Natural killer cell (primary cell): ENCODE measurements around the gene ATRAID. TPM values are rescaled to one million over a fixed set of nuclear protein-coding genes. Genes with fewer than 3 reads are reported as not detected.

Experiments
- ATAC-seq, 3 donors: fragments of 150-1000 bp in 2 of 3; fragments of 200-7000 bp in 1 of 3; cut with Tn5 transposase; 1 replicate in 1 of 3; 2 replicates in 2 of 3; pipeline ENCODE4 v1.10.0; 2021; ENCODE audit warnings: mild to moderate bottlenecking in 2 of 3, moderate library complexity in 2 of 3
- DNase-seq, 2 donors: peaks; one replicate each; pipeline versions ENCODE4 v3.0.0 to v3.0.0-alpha.2; 2013 to 2021; ENCODE audit warnings: mixed read lengths in 1 of 2
- H3K27ac ChIP-seq: one replicate; pipeline ENCODE4 v1.5.1; 2013; ENCODE audit warnings: mild to moderate bottlenecking, low read length
- H3K27me3 ChIP-seq: one replicate; pipeline ENCODE4 v1.6.1; 2013; ENCODE audit warnings: low read length; ENCODE audit not compliant: control insufficient read depth, insufficient read depth
- H3K36me3 ChIP-seq: one replicate; pipeline ENCODE4 v1.6.1; 2013; ENCODE audit warnings: low read length; ENCODE audit not compliant: control insufficient read depth, insufficient read depth
- H3K4me1 ChIP-seq: one replicate; pipeline ENCODE4 v1.6.1; 2013; ENCODE audit warnings: low read length; ENCODE audit not compliant: control insufficient read depth, insufficient read depth
- H3K4me3 ChIP-seq: one replicate; pipeline ENCODE4 v1.5.1; 2013; ENCODE audit warnings: low read length
- H3K9me3 ChIP-seq: one replicate; pipeline ENCODE4 v1.6.1; 2013; ENCODE audit warnings: low read length; ENCODE audit not compliant: control insufficient read depth, insufficient read depth
- H3K27ac Mint-ChIP-seq, 2 donors: one replicate each; pipeline ENCODE4 v1.8.0; 2022; ENCODE audit warnings: mild to moderate bottlenecking in 2 of 2, mixed read lengths in 2 of 2, moderate library complexity in 1 of 2
- H3K27me3 Mint-ChIP-seq, 2 donors: one replicate each; pipeline ENCODE4 v1.8.0; 2022; ENCODE audit warnings: low read depth in 2 of 2, mixed read lengths in 2 of 2
- H3K36me3 Mint-ChIP-seq: one replicate; pipeline ENCODE4 v1.8.0; 2022; ENCODE audit warnings: mixed read lengths
- H3K4me1 Mint-ChIP-seq, 2 donors: one replicate each; pipeline ENCODE4 v1.8.0; 2022; ENCODE audit warnings: mixed read lengths in 2 of 2
- H3K4me3 Mint-ChIP-seq: one replicate; pipeline ENCODE4 v1.8.0; 2022; ENCODE audit warnings: mild to moderate bottlenecking, moderate library complexity, mixed read lengths
- H3K9me3 Mint-ChIP-seq, 2 donors: one replicate each; pipeline ENCODE4 v1.8.0; 2022; ENCODE audit warnings: mixed read lengths in 2 of 2
- CTCF ChIP-seq: fragments of 200-600 bp; IDR thresholded peaks from one replicate; pipeline ENCODE4 v1.8.0; 2022; ENCODE audit warnings: antibody characterized with exemption
- WGBS: methylation state at CpG from one replicate; pipeline ENCODE4 v1.1.7; 2013; ENCODE audit warnings: missing lambda C conversion rate; ENCODE audit not compliant: insufficient coverage; 5-methylcytosine and 5-hydroxymethylcytosine counted together
- intact Hi-C: fragments of 100-400 bp; cut with micrococcal nuclease; formaldehyde crosslinking; loops from one replicate; pipeline ENCODE4 v1.14.2; 2022
- total RNA-seq, 4 donors: library from RNA; stranded (reverse); fragments of 120-200 nt in 1 of 4; gene quantifications; one replicate each; pipeline versions ENCODE4 v1.2.3 to v1.2.4, GENCODE V29; 2013 to 2022

Gene ATRAID
- total RNA-seq, 3 donors from 2014 or later (not counting 1 experiment from before 2014, with no cell fraction given) = 65.5 to 76.6 (median 76.5) TPM

GRCh38 chr2:27198627-27199026 lies 13.2 kb upstream of the ATRAID start:
- no peak overlapping the region for H3K27ac ChIP-seq
- H3K27me3 ChIP-seq = no peaks in the 10 kb centered on the region
- Mint-ChIP-seq H3K27me3 (peaks cover 0 to 4% of the 10 kb centered on the region in 2 donors), H3K9me3 (no peaks in the 10 kb centered on the region), H3K4me3 (no peak overlapping the region), H3K4me1 (no peaks in the 10 kb centered on the region), H3K27ac (no peak overlapping the region), H3K36me3 (peaks cover 12% of the 10 kb centered on the region)
- peaks cover 6% of the 10 kb centered on the region for H3K36me3 ChIP-seq
- H3K9me3 ChIP-seq = no peaks in the 10 kb centered on the region
- WGBS = 87% methylated on average over 2 of the region's 2 CpGs
- DNase-seq = no peak
- TF ChIP-seq CTCF = no peak
- intact Hi-C loops = no loop called here
- H3K4me1 ChIP-seq = no peaks in the 10 kb centered on the region
- H3K4me3 ChIP-seq = no peak overlapping the region
- ATAC-seq = no peak

- TF ChIP-seq CTCF = no peak
- no peaks in the 10 kb centered on the region for H3K9me3 ChIP-seq
- Mint-ChIP-seq H3K27me3 (peaks cover 0 to 4% of the 10 kb centered on the region in 2 donors), H3K4me1 (no peaks in the 10 kb centered on the region), H3K4me3 (no peak overlapping the region), H3K9me3 (no peaks in the 10 kb centered on the region), H3K36me3 (peaks cover 12% of the 10 kb centered on the region), H3K27ac (no peak overlapping the region)
- WGBS = 91% methylated on average over 2 of the region's 2 CpGs
- peaks cover 12% of the 10 kb centered on the region for H3K36me3 ChIP-seq
- intact Hi-C loops = no loop called here
- H3K4me1 ChIP-seq = no peaks in the 10 kb centered on the region
- DNase-seq (no peak), ATAC-seq (peak in 1 of 3 donors; percentile 22)
- H3K27ac ChIP-seq = no peak overlapping the region
- H3K4me3 ChIP-seq = no peak overlapping the region
- no peaks in the 10 kb centered on the region for H3K27me3 ChIP-seq
These were observed 12.6 kb upstream of the ATRAID start for GRCh38 chr2:27199241-27199640.

GRCh38 chr2:27201675-27202074 lies 10.2 kb upstream of the ATRAID start:
- TF ChIP-seq CTCF = no peak

GRCh38 chr2:27202854-27203253 lies 9.0 kb upstream of the ATRAID start:
- no peaks in the 10 kb centered on the region for H3K9me3 Mint-ChIP-seq

More at GRCh38 chr2:27201675-27202074, 10.2 kb upstream of the ATRAID start:
- Histone ChIP-seq H3K27me3 (no peaks in the 10 kb centered on the region), H3K27ac (no peak overlapping the region), H3K4me3 (no peak overlapping the region), H3K36me3 (peaks cover 31% of the 10 kb centered on the region), H3K9me3 (no peaks in the 10 kb centered on the region), H3K4me1 (no peaks in the 10 kb centered on the region)
- DNase-seq (no peak), ATAC-seq (no peak)
- Mint-ChIP-seq H3K36me3 (peaks cover 12% of the 10 kb centered on the region), H3K4me3 (no peak overlapping the region), H3K27me3 (no peaks in the 10 kb centered on the region), H3K4me1 (no peaks in the 10 kb centered on the region), H3K9me3 (no peaks in the 10 kb centered on the region), H3K27ac (no peak overlapping the region)
- intact Hi-C loops = no loop called here
- WGBS = 97% methylated on average over 7 of the region's 7 CpGs

More at GRCh38 chr2:27202854-27203253, 9.0 kb upstream of the ATRAID start:
- H3K36me3 Mint-ChIP-seq = peaks cover 12% of the 10 kb centered on the region
- intact Hi-C loops = no loop called here
- Histone ChIP-seq H3K4me1 (no peaks in the 10 kb centered on the region), H3K36me3 (peaks cover 42% of the 10 kb centered on the region), H3K27me3 (no peaks in the 10 kb centered on the region), H3K4me3 (no peak overlapping the region), H3K9me3 (no peaks in the 10 kb centered on the region), H3K27ac (no peak overlapping the region)
- 86% methylated on average over 2 of the region's 2 CpGs for WGBS
- H3K4me3 Mint-ChIP-seq = no peak overlapping the region
- H3K4me1 Mint-ChIP-seq = peaks cover 0 to 5% of the 10 kb centered on the region in 2 donors
- TF ChIP-seq CTCF = no peak
- H3K27me3 Mint-ChIP-seq = no peaks in the 10 kb centered on the region
- no peak overlapping the region for H3K27ac Mint-ChIP-seq
- DNase-seq = no peak
- no peak for ATAC-seq
